Endothelial cell (in vitro differentiated cells): ENCODE data around the gene CAMK2G. TPM values are rescaled to one million over a fixed set of nuclear protein-coding genes. Genes with fewer than 3 reads are reported as not detected.
"Not testable (repeated sequence)": the region's sequence is repeated elsewhere in the genome, so short reads cannot be mapped to it uniquely, and the experiment has no call there.

Source experiments
- DNase-seq: peaks from one replicate; pipeline ENCODE4 v3.0.0; 2021; ENCODE audit warnings: low spot score
- H3K27ac Mint-ChIP-seq: one replicate; pipeline ENCODE4 v1.8.0; 2021; ENCODE audit warnings: mixed read lengths, inconsistent platforms; ENCODE audit not compliant: unreplicated experiment
- H3K27me3 Mint-ChIP-seq: one replicate; pipeline ENCODE4 v1.8.0; 2021; ENCODE audit warnings: mild to moderate bottlenecking, moderate library complexity, mixed read lengths, inconsistent platforms; ENCODE audit not compliant: unreplicated experiment
- H3K36me3 Mint-ChIP-seq: one replicate; pipeline ENCODE4 v1.8.0; 2021; ENCODE audit warnings: mild to moderate bottlenecking, low read depth, mixed read lengths, inconsistent platforms; ENCODE audit not compliant: unreplicated experiment
- H3K4me1 Mint-ChIP-seq: one replicate; pipeline ENCODE4 v1.8.0; 2021; ENCODE audit warnings: mild to moderate bottlenecking, mixed read lengths, inconsistent platforms; ENCODE audit not compliant: unreplicated experiment
- H3K4me3 Mint-ChIP-seq: one replicate; pipeline ENCODE4 v1.8.0; 2021; ENCODE audit warnings: mild to moderate bottlenecking, mixed read lengths, inconsistent platforms; ENCODE audit not compliant: unreplicated experiment
- H3K9me3 Mint-ChIP-seq: one replicate; pipeline ENCODE4 v1.8.0; 2021; ENCODE audit warnings: mixed read lengths, inconsistent platforms; ENCODE audit not compliant: unreplicated experiment
- total RNA-seq: library from RNA; stranded (reverse); fragmentation: NEBNext Ultra II Directional; extraction: Animal tissue kit (Norgen Biotek cat#: 25700); gene quantifications from one replicate; pipeline ENCODE4 v1.2.1, GENCODE V29; 2021; ENCODE audit not compliant: unreplicated experiment
- TF ChIP-seq, protein P1 (sequence below): fragments of 200-600 bp; sonication (generic); IDR thresholded peaks from one replicate; pipeline ENCODE4 v1.5.0; 2021; ENCODE audit warnings: antibody characterized with exemption; ENCODE audit not compliant: unreplicated experiment

CAMK2G gene
- total RNA-seq, 1 donor from 2014 or later = 27.7 TPM

- H3K27me3 Mint-ChIP-seq = peaks cover 14% of the 10 kb centered on the region
- no peak overlapping the region for H3K27ac Mint-ChIP-seq
These were observed 85.3 kb downstream of the CAMK2G start for GRCh38 chr10:73788864-73789658.

GRCh38 chr10:73787031-73787800, 87.1 kb downstream of the CAMK2G start:
- not testable (repeated sequence) for DNase-seq, H3K9me3 Mint-ChIP-seq, H3K27me3 Mint-ChIP-seq
- peak overlapping the region; percentile 18 for H3K27ac Mint-ChIP-seq
- H3K4me1 Mint-ChIP-seq = peaks cover 27% of the 10 kb centered on the region
- H3K4me3 Mint-ChIP-seq = peak overlapping the region; percentile 79
- peaks cover 35% of the 10 kb centered on the region for H3K36me3 Mint-ChIP-seq

More at GRCh38 chr10:73788864-73789658, 85.3 kb downstream of the CAMK2G start:
- TF ChIP-seq, protein P1, sequence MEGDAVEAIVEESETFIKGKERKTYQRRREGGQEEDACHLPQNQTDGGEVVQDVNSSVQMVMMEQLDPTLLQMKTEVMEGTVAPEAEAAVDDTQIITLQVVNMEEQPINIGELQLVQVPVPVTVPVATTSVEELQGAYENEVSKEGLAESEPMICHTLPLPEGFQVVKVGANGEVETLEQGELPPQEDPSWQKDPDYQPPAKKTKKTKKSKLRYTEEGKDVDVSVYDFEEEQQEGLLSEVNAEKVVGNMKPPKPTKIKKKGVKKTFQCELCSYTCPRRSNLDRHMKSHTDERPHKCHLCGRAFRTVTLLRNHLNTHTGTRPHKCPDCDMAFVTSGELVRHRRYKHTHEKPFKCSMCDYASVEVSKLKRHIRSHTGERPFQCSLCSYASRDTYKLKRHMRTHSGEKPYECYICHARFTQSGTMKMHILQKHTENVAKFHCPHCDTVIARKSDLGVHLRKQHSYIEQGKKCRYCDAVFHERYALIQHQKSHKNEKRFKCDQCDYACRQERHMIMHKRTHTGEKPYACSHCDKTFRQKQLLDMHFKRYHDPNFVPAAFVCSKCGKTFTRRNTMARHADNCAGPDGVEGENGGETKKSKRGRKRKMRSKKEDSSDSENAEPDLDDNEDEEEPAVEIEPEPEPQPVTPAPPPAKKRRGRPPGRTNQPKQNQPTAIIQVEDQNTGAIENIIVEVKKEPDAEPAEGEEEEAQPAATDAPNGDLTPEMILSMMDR = no peak
- no peak for DNase-seq
- H3K9me3 Mint-ChIP-seq = no peaks in the 10 kb centered on the region
- H3K4me3 Mint-ChIP-seq = no peak overlapping the region
- H3K36me3 Mint-ChIP-seq = peaks cover 36% of the 10 kb centered on the region
- peaks cover 16% of the 10 kb centered on the region for H3K4me1 Mint-ChIP-seq

- H3K27me3 Mint-ChIP-seq = peaks cover 11% of the 10 kb centered on the region
- H3K4me3 Mint-ChIP-seq = peak overlapping the region; percentile 100
- DNase-seq = no peak
- peak overlapping the region; percentile 87 for H3K27ac Mint-ChIP-seq
- H3K9me3 Mint-ChIP-seq = no peaks in the 10 kb centered on the region
- H3K4me1 Mint-ChIP-seq = peaks cover 29% of the 10 kb centered on the region
- TF ChIP-seq, protein P1 = no peak
- peaks cover 32% of the 10 kb centered on the region for H3K36me3 Mint-ChIP-seq
These were observed 87.9 kb downstream of the CAMK2G start for GRCh38 chr10:73786512-73786885.

DNA sequence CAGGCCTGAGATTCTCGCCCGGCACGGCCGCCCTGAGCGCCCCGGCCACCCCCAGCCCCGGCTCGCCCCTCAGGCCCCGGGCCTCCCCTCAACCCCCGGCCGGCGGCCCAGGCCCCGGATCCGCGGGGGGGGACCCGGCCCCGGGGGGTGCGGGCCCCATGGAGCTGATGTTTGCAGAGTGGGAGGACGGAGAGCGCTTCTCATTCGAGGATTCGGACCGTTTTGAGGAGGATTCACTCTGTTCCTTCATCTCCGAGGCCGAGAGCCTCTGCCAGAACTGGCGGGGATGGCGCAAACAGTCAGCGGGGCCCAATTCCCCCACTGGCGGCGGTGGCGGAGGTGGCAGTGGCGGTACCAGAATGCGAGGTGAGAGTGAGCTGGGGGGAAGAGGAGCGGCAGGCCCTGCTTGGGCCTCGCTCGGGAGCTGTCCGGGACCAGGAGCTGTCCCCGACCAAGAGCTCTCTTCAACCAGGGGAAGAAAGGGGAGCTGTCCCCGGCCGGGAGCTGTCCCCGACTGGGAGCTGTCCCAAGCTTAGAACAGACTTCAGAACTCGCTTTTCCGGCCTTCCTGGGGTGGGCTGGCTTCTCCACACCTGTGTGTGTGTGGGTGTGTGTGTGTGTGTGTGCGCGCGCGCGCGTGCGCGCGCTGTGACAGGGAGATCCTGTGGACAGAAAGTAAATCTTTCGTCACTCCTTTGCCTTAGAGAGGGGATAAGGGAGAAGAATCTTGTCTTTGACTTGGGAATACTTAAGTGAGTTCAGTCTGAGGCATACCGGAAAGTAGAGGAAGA, 88.4 kb downstream of the CAMK2G start:
- Mint-ChIP-seq H3K9me3 (no peaks in the 10 kb centered on the region), H3K4me3 (peak overlapping the region; percentile 100), H3K4me1 (peaks cover 32% of the 10 kb centered on the region), H3K27ac (peak overlapping the region; percentile 87), H3K27me3 (peaks cover 10% of the 10 kb centered on the region), H3K36me3 (peaks cover 26% of the 10 kb centered on the region)
- TF ChIP-seq, protein P1 = no peak
- peak; percentile 60 for DNase-seq

DNA sequence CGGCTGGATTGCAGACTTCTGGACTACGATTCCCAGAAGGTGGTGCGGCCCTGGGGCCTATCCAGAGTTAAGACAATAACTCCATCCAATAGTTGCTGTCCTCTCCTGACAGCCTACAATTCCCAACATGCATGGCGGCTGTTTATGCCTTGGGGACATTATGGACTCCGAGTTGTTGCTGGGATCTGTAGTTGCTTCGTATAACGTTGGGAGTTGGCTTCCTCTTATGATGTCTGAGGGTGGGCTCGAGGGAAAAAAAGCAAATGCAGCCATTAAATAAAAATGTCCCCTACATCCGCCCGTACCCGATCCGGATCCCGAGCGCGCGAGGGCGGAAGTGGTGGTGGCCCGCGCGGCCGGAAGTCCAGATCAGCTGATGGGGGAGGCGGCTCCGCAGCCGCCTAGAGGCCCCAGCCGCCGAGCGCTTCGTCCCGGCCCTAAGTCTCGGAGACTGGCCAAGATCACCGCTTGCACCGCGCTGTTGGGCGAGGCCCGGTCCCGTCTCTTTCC, 89.1 kb downstream of the CAMK2G start, which contains the start of gene ZSWIM8:
Gene ZSWIM8, plus strand, starts transcription at position 396 of the 510 bp plus-strand sequence. CDS start 273 bp downstream, outside the sequence.
- Mint-ChIP-seq H3K4me1 (peaks cover 36% of the 10 kb centered on the region), H3K27me3 (peaks cover 10% of the 10 kb centered on the region)

More for the DNA sequence above, 89.1 kb downstream of the CAMK2G start, which contains the start of gene ZSWIM8:
- Mint-ChIP-seq H3K36me3 (peaks cover 20% of the 10 kb centered on the region), H3K27ac (peak within 1 kb of the TSS; percentile 98), H3K4me3 (peak within 1 kb of the TSS; percentile 100), H3K9me3 (no peaks in the 10 kb centered on the region)
- TF ChIP-seq, protein P1 = no peak
- DNase-seq = peak; percentile 74
